ENCODE measurements around the gene KIFC3.
"Not testable (repeated sequence)": the region's sequence is repeated elsewhere in the genome, so short reads cannot be mapped to it uniquely, and the experiment has no call there.

Gene KIFC3

DNA sequence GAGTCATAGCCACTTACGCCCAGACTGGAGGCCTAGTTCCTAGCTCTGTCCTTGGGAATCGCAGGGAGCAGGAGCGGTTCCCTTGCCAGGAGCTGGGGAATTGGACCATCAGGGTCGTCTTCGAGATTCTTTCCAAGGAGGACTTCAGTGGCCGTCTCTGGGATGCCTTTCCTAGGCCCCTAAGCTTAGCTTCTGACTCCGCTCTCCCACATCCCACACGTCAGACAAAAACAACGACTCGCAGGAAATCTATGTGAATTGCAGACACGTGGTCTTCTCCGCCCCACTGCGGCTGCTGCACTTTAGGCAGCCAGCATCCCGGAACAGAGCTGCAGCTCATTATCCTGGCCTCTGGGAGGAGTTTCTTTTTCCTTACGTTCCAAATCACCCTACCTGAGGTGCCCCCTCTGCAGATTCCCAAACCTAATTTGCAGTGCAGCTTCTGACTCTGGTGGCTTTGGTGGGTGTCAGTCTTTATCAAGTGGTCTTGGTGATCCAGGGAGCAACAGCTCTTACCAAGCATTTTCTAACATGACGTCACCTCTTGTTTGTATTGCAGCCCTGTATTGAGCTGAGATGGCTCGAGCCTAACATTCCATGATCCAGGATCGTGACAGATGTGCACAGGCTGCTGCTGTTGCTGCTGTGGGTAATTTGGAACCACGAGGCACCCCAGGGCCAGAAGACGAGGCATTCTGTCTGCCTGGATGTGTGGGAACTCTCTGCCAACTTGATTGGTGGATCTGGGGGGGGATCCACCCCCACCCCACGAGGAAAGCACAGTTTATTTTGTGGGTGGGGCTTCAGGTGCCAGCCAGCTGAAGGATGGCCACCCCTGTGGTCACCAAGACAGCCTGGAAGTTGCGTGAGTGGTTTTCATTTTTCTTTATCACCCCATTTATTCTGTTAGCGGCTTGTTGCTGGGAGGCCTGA lies 65.6 kb downstream of the KIFC3 start:
- peak; percentile 34 for DNase-seq (ENCODE audit: low read depth)

DNA sequence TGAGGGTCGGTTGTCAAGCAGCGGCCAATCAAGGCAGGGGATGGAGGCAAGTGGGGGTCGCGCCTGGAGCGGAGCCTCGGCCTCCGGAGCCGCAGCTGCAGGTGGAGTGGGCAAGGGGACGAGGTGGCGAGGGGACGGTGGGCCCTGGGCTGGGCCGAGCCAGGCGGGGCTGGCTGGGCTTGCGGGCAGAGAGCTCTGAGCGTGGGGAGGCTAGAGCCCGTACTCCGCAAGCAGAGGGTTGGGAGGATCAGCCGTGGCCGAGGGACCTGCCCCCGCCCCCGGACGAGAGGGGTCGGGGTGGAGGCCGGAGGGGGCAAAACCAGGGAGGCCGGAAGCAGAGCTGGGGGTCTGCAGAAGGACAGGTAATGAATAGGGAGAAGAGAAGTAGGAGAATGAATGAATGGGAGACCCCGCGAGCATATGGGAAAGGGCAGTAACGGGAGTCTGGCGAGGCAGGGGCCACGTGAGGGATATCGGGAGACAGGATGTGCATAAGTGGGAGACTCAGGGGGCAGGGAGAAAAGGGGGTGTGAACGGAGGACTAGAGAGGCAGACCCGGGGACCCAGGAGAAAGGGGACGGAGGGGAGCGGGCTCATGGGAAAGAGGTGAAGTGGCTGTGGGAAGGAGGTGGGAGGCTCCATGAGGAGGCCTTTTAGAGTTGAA lies 66.4 kb downstream of the KIFC3 start, which contains the start of gene KATNB1:
TSS of gene KATNB1 (plus strand) at position 16 of the 664 bp plus-strand sequence. CDS start 1,474 bp downstream, outside the sequence.
- DNase-seq (ENCODE audit: low read depth), result no peak

DNA sequence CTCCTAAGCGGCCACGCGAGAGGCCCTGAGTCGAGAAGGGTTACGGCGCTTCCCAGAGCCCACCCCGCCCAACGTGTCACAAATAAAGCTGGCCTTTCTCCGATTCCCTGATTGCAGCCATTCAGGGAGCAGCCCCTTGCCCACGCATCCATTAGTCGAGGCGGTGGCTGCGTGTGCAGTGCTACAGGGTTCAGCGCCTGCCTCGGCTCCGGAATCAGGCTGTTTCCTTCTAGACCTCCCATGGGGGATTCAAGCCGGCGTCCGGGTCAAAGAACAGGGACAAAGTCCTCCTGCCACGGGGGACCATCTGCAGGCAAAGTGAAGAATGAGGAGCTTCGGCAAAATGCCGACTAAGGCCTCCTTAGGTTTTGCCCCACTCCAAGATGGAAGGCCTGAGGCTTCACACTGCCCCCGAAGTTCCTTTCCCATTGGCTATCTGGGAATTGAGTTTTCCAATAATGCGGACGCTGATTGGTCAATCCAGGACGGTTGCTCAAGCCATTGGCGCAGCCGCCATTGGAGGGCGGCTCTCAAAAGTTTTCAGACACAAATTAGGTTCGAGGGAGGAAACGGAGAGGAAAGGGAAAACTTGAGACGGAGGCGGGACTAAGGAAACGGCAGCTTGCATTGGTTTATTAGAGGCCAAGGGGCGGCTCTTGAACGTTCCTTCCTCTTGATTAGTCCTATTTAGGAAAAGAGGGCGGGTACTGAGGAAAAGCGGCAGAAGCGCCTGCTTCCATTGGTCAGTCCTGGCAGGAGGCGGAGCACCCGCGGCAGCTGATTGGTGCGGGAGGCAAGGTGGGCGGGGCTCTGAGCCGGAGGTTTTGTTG lies 67.2 kb downstream of the KIFC3 start:
- DNase-seq (ENCODE audit: low read depth), result peak; percentile 97

DNA sequence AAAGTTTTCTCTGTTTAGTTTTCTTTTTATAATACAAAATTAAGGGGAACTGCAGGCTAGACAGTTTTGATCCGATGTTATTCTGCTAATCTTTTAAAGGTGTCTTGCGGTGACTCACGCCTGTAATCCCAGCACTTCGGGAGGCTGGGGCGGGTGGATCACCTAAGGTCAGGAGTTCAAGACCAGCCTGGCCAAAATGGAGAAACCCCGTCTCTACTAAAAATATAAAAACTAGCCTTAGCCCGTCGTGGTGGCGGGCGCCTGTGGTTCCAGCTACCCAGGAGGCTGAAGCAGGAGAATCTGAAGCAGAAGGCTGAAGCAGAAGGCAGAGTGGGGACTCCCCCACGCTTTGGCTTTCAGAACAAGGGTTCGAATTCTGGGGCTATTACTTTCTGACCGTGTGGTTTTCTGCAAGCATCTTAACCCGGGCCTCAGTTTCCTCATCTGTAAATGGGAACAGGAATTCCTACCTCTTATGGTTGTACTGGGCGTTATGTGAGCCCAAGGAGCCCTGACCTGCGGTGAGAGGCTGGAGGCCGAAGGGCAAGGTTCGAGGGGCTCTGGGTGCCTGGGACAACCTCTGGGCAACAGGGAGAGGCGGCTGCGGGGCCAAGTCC lies 67.9 kb downstream of the KIFC3 start:
- no peak for DNase-seq (ENCODE audit: low read depth)

DNA sequence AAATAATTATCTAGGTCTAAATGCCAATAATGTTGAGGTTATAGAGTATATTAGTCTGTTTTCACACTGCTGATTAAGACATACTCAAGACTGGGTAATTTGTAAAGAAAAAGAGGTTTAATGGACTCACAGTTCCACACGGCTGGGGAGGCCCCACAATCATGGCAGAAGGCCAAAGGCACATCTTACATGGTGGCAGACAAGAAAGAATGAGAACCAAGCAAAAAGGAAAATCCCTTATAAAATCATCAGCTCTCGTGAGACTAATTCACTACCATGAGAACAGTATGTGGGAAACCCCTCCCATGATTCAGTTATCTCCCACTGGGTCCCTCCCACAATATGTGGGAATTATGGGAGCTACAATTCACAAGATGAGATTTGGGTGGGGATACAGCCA lies 69.6 kb downstream of the KIFC3 start:
- no peak for DNase-seq (ENCODE audit: low read depth)

DNA sequence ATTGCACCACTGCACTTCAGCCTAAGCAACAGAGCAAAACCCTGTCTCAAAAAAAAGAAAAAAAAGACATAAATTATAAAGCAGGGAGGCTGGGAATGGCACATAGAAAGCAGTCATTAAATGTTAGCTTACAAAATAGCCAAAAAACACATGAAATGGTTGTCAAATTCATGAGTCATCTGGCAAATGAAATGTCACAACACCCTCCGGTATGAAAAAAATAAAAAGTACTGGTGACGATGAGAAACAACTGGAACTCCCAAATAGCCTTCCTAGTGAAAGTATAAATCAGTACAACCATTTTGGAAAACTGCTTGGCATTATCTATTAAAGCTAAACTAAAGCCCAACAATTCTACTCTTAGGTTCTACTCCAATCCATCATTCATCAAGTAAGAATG lies 70.3 kb downstream of the KIFC3 start:
- DNase-seq (ENCODE audit: low read depth), result no peak

DNA sequence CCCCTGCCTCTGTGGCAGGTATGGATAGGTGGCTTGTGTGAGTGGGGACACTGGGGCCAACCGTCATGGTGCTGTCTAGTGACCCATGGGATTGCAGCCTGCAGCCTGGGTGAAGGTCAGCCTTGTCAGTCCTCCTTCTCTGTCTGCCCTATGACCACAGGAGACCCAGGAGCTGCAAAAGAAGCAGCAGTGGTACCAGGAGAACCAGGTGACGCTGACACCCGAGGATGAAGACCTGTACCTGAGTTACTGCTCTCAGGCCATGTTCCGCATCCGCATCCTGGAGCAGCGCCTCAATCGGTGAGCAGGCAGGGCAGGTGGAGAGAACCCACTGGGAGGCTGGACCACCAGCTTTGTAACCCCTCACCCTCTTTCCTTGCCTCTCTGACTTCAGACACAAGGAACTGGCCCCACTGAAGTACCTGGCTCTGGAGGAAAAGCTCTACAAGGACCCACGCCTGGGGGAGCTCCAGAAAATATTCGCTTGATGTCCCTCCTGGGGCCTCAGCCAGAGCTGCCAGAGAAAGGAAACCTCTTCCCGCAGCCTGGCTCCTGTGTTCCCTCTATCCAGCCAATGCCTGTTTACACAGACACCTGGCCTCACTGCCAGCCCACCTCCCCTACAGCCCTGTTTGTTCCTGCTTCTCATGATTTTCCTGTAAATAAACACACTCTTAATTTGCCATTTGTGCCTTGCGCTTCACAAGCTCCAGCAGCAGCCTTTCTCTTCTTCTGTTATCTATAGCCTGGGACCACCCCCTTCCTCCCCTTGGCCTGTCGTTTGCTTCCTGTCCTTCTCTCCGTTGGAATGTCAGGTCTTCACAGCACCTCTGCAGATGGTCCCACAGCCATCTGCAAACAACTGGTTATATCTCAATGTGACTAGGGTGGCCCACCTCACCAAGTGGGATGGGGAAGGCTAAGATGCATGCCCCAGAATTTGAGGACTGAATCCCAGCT lies 71.2 kb downstream of the KIFC3 start:
- no peak for DNase-seq (ENCODE audit: low read depth)

DNA sequence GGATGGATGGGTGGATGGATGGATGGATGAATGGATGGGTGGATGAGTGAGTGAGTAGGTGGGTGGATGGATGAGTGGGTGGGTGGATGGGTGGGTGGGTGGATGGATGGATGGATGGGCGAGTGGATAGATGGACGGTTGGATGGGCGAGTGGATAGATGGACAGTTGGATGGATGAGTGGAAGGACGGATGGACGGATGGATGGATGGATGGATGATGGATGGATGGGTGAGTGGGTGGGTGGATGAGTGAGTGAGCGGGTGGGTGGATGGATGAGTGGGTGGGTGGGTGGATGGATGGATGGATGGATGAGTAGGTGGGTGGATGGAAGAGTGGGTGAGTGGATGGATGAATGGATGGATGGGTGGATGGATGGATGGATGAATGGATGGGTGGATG lies 72.4 kb downstream of the KIFC3 start:
- not testable (repeated sequence) for DNase-seq (ENCODE audit: low read depth)

DNA sequence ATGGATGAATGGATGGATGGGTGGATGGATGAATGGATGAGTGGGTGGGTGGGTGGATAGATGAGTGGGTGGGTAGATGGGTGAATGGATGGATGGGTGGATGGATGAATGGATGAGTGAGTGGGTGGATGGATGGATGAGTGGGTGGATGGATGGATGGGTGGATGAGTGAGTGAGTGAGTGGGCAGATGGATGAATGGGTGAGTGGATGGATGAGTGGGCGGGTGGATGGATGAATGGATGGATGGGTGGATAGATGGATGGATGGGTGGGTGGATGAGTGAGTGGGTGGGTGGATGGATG lies 73.2 kb downstream of the KIFC3 start:
- DNase-seq (ENCODE audit: low read depth), result no peak

DNA sequence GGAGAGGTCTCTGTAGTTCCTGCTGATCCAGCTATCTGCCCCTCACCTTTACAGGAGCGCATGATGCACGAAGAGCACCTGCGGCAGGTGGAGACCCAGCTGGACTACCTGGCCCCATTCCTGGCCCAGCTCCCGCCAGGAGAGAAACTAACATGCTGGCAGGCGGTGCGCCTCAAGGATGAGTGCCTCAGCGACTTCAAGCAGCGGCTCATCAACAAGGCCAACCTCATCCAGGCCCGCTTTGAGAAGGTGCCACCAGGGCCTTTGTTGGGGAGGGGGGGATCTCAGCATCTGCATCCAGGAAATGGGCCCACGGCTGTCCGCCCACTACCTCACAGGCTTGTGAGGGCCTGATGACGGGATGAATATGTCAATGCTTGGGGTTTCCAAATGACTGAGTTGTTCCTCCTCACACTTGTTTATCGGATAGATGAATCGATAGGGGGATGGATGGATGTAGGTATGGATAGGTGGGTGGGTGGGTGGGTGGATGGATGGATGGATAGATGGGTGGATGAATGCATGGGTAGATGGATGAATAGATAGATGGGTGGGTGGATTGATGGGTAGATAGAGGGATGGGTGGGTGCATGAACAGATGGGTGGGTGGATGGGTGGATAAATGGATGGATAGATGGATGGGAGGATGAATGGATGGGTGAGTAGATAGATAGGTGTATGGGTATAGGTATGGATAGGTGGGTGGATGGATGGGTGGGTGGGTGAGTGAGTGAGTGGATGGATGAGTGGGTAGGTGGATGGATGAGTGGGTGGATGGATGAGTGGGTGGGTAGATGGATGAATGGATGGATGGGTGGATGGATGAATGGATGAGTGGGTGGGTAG lies 73.7 kb downstream of the KIFC3 start:
- no peak for DNase-seq (ENCODE audit: low read depth)

DNA sequence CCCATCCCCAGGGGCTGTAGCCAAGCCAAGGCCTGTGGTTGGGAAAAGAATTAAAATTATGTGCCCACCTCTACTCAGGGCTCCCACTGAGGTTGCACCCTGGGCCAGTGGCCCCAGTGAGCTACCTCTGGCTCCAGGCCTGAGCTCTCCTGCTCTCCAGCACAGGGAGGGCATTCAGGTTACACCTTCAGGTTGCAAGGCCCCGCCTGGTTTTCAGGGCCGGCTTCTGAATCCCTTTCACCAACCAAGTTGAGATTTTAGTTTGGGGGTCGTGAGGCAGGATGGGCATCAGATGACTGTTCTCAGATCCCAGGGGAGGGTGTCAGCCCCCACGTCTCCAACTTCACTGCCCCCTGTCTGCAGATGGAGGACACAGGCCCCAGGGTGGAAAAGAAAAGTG lies 74.7 kb downstream of the KIFC3 start:
- DNase-seq (ENCODE audit: low read depth), result no peak

DNA sequence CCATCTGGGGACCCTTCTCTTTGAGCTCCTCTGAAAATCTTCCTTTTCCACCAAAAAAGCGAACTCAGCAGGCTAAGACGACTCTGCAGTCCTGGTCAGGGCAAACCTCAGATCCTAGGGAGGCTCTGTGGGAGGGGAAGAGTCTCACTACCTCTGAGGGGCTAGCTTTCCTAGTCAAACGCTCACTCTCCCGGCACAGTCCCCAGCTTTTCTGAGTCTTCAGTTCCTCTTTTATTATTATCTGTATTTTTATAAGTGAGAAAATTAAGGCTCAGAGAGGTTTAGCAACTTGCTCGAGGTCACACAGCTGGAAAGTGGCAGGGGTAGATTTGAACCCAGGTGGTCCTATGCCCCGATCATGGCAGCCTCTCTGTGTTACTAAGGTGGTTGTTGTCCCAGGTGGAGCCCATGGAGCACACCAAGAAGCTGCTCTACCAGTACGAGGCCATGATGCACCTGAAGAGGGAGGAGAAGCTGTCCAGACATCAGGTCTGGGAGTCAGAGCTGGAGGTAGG lies 75.8 kb downstream of the KIFC3 start:
- DNase-seq (ENCODE audit: low read depth), result no peak

DNA sequence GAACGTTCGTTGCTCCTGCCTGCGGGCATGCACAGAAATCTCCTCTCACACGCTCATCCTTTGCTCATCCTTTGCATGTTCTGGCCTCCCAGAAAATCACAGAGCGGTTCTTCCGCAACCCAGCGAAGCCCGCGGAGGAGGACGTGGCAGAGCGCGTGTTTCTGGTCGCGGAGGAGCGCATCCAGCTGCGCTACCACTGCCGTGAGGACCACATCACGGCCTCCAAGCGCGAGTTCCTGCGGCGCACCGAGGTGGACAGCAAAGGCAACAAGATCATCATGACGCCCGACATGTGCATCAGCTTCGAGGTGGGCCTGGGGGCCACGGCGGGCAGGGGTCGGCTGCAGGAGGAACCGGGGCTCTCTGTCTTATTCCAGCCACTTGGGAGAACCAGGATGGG lies 76.3 kb downstream of the KIFC3 start:
- DNase-seq (ENCODE audit: low read depth), result no peak

DNA sequence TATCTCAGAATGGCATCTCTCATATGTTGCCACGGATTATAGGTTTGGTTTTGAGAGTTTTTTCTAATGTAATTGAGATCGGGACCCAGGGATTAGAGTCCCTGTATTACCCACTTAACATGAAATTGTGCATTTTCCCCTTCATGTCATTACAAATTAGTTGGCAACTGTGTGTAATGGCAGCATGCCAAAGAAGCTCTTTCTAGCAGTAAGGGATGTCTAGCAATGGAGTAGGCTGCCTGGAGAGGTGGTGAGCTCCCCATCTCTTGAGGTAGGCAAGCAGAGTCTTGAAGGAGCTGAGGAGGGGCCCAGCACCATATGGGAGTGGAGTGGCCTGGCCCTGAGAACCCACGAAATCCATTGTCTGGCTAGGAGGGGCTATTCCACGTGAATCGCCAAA lies 76.7 kb downstream of the KIFC3 start:
- no peak for DNase-seq (ENCODE audit: low read depth)

DNA sequence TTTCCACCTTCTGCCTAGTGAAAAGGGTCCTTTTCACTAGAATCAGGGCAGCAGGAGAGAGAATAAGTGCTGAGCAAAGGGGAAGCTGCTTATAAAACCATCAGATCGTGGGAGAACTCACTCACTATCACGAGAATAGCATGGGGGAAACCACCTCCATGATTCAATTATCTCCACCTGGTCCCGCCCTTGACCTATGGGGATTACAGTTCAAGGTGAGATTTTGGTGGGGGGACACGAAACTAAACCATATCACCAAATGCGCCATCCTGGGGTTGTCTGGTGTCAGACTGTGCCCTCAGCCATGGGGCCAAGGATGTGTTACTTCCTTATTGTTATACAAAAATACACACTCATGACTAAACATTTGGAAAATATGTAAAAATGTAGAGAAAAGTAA lies 77.1 kb downstream of the KIFC3 start:
- DNase-seq (ENCODE audit: low read depth), result no peak

DNA sequence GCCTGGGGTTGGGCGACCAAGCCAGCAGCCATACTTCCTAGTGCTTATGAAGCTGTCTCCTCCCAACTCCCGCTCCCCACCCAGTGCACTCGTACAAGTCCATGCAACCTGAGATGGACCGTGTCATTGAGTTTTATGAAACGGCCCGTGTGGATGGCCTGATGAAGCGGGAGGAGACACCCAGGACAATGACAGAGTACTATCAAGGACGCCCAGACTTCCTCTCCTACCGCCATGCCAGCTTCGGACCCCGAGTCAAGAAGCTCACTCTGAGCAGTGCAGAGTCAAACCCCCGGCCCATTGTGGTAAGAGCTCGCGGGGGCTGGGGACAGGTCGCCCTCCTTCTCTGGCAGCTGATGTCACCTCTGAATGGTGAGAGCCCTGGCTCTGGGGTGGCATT lies 77.8 kb downstream of the KIFC3 start:
- no peak for DNase-seq (ENCODE audit: low read depth)

DNA sequence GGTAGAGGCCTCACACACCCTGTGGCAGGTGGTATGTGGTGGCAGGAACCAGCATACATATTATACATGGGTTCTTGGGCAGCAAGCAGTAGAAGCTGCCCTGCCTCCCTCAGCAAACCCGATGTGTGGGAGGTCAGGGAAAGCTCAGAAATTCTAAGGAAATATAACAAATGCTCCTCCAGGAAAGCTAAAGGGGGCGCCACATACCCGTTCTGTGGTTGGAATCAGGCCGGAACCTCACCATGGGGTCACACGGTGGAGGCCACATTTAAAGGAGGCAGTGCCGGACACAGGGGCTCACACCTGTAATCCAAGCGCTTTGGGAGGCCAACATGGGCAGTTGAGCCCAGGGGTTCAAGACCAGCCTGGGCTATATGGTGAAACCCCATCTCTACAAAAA lies 79.1 kb downstream of the KIFC3 start:
- DNase-seq (ENCODE audit: low read depth), result no peak

DNA sequence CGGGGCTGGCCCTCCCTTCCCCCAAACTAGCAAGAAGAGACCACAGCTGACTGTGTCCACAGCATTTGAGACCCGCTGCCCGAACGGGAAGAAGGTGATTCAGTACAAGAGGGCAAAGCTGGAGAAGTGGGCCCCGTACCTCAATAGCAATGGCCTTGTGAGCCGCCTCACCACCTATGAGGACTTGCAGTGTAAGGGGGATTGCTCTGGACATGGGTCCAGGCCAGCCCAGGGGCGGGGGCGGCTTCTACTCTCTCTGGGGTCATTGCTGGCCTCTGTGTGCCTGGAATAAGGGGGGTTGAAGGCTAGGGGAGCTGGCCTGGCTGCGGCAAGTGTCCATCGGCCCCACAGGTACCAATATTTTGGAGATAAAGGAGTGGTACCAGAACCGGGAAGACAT lies 79.6 kb downstream of the KIFC3 start:
- DNase-seq (ENCODE audit: low read depth), result no peak

DNA sequence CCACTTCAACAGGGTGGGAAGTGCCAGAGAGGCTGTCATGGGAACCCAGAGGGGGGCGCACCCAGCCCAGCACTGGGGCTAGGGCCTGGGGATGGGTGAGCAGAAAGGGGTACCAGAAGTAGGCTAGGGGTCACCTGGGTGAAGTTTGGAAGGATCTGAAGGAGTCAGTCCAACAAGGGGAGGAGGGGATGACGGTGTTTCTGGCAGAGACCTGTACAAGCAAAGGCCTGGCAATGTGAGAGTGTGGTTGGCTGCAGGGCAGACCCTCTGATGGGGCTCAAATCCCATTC lies 80.1 kb downstream of the KIFC3 start:
- no peak for DNase-seq (ENCODE audit: low read depth)
